Memory B cell (primary cell): ENCODE results near the gene HEY2.

Experiments
- ATAC-seq: fragments of 150-1000 bp; cut with Tn5 transposase; 2 replicates; pipeline ENCODE4 v1.10.0; 2021; ENCODE audit warnings: low read depth, mild to moderate bottlenecking, moderate library complexity
- DNase-seq, 2 donors: peaks; one replicate each; pipeline ENCODE4 v3.0.0; 2022; ENCODE audit warnings: low spot score in 2 of 2
- H3K27ac Mint-ChIP-seq: one replicate; pipeline ENCODE4 v1.8.0; 2022; ENCODE audit warnings: mild to moderate bottlenecking, moderate library complexity, mixed read lengths
- H3K27me3 Mint-ChIP-seq: one replicate; pipeline ENCODE4 v1.8.0; 2022; ENCODE audit warnings: mixed read lengths
- H3K36me3 Mint-ChIP-seq: one replicate; pipeline ENCODE4 v1.8.0; 2022; ENCODE audit warnings: mild to moderate bottlenecking, mixed read lengths
- H3K4me1 Mint-ChIP-seq: one replicate; pipeline ENCODE4 v1.8.0; 2022; ENCODE audit warnings: mixed read lengths
- H3K4me3 Mint-ChIP-seq: one replicate; pipeline ENCODE4 v1.8.0; 2022; ENCODE audit warnings: mild to moderate bottlenecking, moderate library complexity, mixed read lengths
- H3K9me3 Mint-ChIP-seq: one replicate; pipeline ENCODE4 v1.8.0; 2022; ENCODE audit warnings: mixed read lengths

HEY2 gene

DNA sequence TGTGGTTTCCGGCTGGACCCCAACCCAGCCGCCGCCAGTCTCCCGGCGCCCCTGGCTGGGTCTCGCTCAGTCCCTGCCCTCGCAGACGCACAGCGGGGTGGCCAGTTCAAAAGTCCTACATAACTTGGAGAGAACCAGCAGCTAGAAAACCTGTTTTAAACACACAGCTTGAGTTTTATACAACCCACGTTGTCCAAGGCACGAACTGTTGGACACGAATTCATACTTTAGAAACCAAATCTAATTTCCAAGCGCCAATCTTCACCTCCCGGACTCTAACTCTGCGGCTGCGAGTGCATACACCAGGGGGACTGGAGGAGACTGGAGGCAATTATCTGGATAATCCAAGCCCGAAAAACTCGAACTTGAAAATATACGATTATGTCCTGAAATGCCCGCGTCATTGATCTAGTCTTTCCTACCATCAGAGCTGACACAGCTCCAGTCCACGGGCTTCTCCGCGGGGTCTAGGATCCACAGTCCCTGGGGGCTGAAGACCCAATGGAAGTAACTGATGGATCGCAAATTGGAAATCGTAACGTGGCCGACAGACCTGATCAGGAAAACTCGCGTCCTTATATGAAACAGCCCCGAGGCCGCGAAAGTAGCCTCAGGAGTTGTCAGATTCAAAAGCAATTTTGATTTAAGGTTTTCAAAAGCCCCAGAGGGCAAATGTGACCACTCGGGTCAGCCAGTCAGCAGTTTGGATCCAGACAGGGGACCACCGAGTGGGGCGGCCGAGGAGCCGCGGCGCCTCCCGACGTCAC is 843 bp upstream of the HEY2 start:
- ATAC-seq (no peak), DNase-seq (no peak)
- no peak overlapping the region for H3K27ac Mint-ChIP-seq
- peaks cover 24% of the 10 kb centered on the region for H3K27me3 Mint-ChIP-seq
- no peaks in the 10 kb centered on the region for H3K9me3 Mint-ChIP-seq
- peak overlapping the region; percentile 74 for H3K4me3 Mint-ChIP-seq
- H3K4me1 Mint-ChIP-seq: peaks cover 24% of the 10 kb centered on the region
- H3K36me3 Mint-ChIP-seq: peaks cover 4% of the 10 kb centered on the region

DNA sequence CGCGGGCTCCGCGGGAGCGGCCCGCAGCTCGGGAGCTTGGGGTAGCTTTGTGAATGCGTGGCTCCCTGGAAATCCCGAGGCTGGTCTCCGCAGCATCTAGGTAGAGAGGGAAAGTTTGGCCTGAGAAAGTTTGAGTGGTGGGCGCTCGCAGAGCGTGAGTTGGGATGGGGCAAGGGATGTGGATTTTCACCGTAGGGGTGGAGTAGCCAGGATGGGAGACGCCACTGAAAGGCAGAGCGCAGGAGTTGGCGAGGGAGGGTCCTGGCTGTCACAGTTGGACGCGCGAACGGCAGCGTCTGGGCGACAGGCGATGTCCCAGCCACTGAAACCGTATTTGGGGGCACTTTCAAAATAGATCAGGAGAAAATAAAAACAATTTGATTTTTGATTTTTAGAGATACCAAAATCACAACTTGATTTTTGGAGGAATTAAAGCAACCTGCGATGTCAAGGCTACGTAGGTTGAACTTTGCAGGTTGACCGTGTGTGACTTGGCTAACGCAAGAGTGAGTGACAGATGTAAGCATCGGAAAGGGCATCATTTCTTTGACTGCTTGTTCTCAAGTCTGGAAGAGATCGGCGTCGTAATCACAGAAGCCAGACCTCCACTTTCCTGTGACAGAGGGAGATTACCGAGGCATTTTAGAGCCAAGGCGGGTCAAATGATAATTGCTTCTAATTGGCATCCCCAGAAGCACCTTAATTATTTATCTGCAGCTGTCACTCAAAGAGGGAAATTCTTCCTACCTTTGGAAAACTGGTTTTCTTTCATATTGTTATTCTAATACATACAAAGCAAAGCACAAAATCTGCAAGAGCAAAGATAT is 646 bp downstream of the HEY2 start:
- ATAC-seq (no peak), DNase-seq (no peak)
- peaks cover 4% of the 10 kb centered on the region for H3K36me3 Mint-ChIP-seq
- no peaks in the 10 kb centered on the region for H3K9me3 Mint-ChIP-seq
- H3K27ac Mint-ChIP-seq: no peak overlapping the region
- H3K4me1 Mint-ChIP-seq: peaks cover 24% of the 10 kb centered on the region
- peak overlapping the region; percentile 78 for H3K4me3 Mint-ChIP-seq
- peaks cover 24% of the 10 kb centered on the region for H3K27me3 Mint-ChIP-seq

DNA sequence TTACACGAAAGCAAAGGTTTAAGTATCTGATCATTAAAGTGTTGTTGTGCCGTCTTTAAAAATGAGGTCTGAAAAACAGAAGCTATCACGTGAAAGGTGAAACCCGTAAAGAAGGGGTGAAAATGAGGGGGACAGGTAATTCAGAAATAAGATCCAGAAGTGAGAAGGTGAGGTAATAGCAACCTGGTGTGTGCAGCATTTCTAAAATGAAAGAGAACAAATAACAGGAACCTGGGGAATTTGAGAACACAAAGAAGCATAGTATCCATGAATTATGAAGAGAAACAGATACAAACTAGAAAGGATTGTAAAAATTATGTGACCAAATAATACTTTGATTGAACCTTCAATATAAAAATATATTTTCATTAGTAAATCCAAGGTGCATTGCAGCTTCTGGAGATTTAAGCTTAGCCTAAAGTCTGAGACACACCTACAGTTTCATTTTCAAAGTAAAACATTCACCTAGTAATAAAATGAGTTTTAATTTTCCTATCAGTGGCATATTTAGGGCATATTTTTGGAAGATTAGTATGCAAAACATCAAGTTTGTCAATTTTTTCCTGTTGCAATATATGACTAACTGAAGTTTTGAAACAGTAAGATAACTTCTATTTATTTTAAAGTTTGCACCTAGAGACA is 1.4 kb downstream of the HEY2 start:
- peaks cover 24% of the 10 kb centered on the region for H3K4me1 Mint-ChIP-seq
- no peak overlapping the region for H3K27ac Mint-ChIP-seq
- H3K27me3 Mint-ChIP-seq: peaks cover 24% of the 10 kb centered on the region
- H3K4me3 Mint-ChIP-seq: peak overlapping the region; percentile 2
- ATAC-seq (no peak), DNase-seq (no peak)
- peaks cover 4% of the 10 kb centered on the region for H3K36me3 Mint-ChIP-seq
- H3K9me3 Mint-ChIP-seq: no peaks in the 10 kb centered on the region

DNA sequence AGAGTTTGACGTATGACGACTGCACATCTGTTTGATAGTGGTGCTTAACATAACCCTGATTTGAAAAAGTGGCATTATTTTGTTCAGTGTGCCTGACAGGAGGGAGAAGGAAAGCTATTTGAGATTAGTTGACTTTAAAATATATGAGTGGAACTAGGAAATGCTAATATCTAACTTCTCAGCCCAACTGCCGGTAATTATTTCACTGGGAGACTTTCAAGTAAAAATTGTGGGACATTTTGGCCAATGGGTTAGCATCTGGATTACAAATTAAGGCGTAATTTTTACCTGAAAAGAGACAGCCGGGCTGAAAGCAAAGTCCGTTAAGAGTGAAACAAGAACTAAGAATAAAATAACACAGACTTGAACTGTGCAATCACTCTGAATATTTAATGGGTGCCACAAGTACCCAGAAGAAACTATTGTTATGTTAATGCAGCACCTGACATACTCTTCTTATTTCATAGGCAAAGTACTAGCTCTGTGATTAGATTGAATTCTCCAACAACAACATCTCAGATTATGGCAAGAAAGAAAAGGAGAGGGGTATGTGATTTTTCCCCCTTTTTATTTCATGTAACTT is 2.0 kb downstream of the HEY2 start:
- no peak for ATAC-seq
- DNase-seq: no peak
- peaks cover 24% of the 10 kb centered on the region for H3K4me1 Mint-ChIP-seq
- H3K27ac Mint-ChIP-seq: no peak overlapping the region
- H3K4me3 Mint-ChIP-seq: no peak overlapping the region
- no peaks in the 10 kb centered on the region for H3K9me3 Mint-ChIP-seq
- H3K27me3 Mint-ChIP-seq: peaks cover 19% of the 10 kb centered on the region
- peaks cover 4% of the 10 kb centered on the region for H3K36me3 Mint-ChIP-seq

DNA sequence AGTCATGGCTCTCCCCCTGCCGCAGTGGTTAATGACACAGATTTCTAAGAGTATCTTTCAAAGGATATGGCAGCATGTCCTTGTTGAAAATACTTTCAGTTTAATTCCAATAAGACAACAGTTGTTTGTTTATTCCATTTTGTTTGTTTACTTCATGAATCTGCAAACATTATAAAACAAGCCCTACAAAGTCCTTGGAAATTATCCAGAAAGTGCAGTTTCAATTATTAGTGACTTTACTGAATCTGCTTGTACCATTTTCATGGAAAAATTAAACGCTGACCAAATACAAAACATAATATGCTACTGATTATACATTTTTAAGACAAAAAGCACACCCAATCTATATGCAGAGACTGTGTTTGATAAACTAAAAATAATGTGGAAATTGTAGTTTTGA is 3.3 kb downstream of the HEY2 start:
- ATAC-seq (no peak), DNase-seq (no peak)
- Mint-ChIP-seq H3K4me3 (no peak overlapping the region), H3K27ac (no peak overlapping the region), H3K9me3 (no peaks in the 10 kb centered on the region), H3K4me1 (peaks cover 19% of the 10 kb centered on the region), H3K27me3 (peaks cover 13% of the 10 kb centered on the region), H3K36me3 (no peaks in the 10 kb centered on the region)

DNA sequence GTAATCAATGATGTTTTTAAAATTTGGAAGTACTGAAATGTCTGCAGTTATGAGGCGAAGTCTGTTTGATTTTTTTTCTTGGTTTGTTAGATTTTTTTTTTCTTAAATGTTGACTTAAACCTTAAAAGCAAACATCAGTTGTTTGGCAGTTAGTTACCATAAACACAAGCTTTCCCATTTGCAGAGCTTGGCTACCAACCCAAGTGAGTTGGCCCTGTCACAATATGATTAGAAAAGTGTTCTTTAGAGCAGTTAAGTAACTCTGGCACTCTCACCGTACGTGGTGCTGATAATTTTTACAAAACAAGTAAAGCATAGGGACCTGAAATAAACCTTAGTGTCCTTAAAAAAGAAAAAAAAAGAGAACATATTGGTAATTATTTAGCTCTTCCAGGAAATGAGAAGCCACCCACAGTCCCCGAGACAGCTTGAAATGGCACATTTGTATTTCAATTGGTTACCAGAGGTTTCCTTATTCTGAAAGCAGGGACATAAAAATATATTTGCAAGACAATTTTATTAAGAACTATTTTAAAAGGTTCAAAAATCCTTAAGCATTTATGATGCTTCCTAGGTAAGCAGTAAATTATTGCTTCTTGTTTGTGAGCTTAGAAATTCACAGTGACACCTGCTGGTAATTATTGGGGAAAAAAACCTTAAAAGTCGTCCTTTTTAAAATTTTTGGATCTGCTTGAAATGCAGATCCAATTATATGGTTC is 3.9 kb downstream of the HEY2 start:
- H3K9me3 Mint-ChIP-seq: no peaks in the 10 kb centered on the region
- no peaks in the 10 kb centered on the region for H3K36me3 Mint-ChIP-seq
- H3K4me3 Mint-ChIP-seq: no peak overlapping the region
- H3K27me3 Mint-ChIP-seq: peaks cover 13% of the 10 kb centered on the region
- H3K4me1 Mint-ChIP-seq: peaks cover 16% of the 10 kb centered on the region
- DNase-seq (peak in 1 of 2 donors; percentile 24), ATAC-seq (no peak)
- no peak overlapping the region for H3K27ac Mint-ChIP-seq

DNA sequence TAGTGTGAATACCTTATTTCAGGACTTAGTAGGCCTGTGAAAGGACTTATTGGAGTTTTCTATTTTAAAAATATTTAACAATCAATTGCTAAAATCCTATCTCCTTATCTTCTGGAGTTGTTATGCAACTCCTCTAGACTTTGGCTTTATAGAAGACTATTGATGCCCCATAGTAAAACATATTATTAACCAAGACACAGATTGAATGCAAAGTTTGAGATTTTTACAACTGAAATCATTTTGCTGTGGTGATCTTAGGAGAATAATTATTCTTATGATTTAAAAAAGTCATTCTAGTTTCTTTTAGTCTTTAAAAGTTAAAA is 4.5 kb downstream of the HEY2 start:
- Mint-ChIP-seq H3K27me3 (peaks cover 14% of the 10 kb centered on the region), H3K4me3 (no peak overlapping the region), H3K4me1 (peaks cover 12% of the 10 kb centered on the region), H3K9me3 (no peaks in the 10 kb centered on the region), H3K36me3 (no peaks in the 10 kb centered on the region), H3K27ac (no peak overlapping the region)
- ATAC-seq (no peak), DNase-seq (no peak)

DNA sequence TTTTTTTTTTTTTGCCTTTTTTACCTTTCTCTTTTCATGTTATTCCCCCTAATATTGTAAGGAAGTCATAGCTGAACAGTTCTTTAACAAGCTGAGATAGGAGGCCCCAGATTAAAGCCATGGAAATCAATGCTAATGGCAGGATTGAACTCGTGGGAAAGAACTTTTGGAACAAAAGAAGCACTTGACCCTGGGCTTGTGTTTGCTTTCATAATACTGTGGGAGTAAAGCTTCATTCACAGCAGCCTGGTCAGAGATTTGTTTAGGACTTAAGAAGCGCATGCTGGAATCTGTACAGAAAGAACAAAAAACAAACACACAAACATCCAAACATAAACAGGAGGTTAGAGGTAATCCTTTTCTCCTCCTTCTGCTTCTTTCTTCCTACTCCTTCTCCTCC is 5.1 kb downstream of the HEY2 start:
- Mint-ChIP-seq H3K4me1 (peaks cover 12% of the 10 kb centered on the region), H3K27me3 (peaks cover 21% of the 10 kb centered on the region), H3K27ac (no peak overlapping the region), H3K9me3 (no peaks in the 10 kb centered on the region), H3K4me3 (no peak overlapping the region), H3K36me3 (no peaks in the 10 kb centered on the region)
- ATAC-seq: no peak
- no peak for DNase-seq

DNA sequence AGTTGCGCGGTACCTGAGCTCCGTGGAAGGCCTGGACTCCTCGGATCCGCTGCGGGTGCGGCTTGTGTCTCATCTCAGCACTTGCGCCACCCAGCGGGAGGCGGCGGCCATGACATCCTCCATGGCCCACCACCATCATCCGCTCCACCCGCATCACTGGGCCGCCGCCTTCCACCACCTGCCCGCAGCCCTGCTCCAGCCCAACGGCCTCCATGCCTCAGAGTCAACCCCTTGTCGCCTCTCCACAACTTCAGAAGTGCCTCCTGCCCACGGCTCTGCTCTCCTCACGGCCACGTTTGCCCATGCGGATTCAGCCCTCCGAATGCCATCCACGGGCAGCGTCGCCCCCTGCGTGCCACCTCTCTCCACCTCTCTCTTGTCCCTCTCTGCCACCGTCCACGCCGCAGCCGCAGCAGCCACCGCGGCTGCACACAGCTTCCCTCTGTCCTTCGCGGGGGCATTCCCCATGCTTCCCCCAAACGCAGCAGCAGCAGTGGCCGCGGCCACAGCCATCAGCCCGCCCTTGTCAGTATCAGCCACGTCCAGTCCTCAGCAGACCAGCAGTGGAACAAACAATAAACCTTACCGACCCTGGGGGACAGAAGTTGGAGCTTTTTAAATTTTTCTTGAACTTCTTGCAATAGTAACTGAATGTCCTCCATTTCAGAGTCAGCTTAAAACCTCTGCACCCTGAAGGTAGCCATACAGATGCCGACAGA is 9.9 kb downstream of the HEY2 start:
- H3K9me3 Mint-ChIP-seq: no peaks in the 10 kb centered on the region
- ATAC-seq (no peak), DNase-seq (no peak)
- peak overlapping the region; percentile 27 for H3K4me3 Mint-ChIP-seq
- no peak overlapping the region for H3K27ac Mint-ChIP-seq
- H3K4me1 Mint-ChIP-seq: peaks cover 4% of the 10 kb centered on the region
- no peaks in the 10 kb centered on the region for H3K36me3 Mint-ChIP-seq
- peaks cover 15% of the 10 kb centered on the region for H3K27me3 Mint-ChIP-seq

DNA sequence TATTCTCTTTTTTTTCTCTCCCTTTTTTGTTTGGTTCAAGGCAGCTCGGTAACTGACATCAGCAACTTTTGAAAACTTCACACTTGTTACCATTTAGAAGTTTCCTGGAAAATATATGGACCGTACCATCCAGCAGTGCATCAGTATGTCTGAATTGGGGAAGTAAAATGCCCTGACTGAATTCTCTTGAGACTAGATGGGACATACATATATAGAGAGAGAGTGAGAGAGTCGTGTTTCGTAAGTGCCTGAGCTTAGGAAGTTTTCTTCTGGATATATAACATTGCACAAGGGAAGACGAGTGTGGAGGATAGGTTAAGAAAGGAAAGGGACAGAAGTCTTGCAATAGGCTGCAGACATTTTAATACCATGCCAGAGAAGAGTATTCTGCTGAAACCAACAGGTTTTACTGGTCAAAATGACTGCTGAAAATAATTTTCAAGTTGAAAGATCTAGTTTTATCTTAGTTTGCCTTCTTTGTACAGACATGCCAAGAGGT is 10.6 kb downstream of the HEY2 start:
- H3K27ac Mint-ChIP-seq: no peak overlapping the region
- no peaks in the 10 kb centered on the region for H3K9me3 Mint-ChIP-seq
- peaks cover 15% of the 10 kb centered on the region for H3K27me3 Mint-ChIP-seq
- ATAC-seq (no peak), DNase-seq (no peak)
- no peak overlapping the region for H3K4me3 Mint-ChIP-seq
- no peaks in the 10 kb centered on the region for H3K36me3 Mint-ChIP-seq
- peaks cover 4% of the 10 kb centered on the region for H3K4me1 Mint-ChIP-seq

DNA sequence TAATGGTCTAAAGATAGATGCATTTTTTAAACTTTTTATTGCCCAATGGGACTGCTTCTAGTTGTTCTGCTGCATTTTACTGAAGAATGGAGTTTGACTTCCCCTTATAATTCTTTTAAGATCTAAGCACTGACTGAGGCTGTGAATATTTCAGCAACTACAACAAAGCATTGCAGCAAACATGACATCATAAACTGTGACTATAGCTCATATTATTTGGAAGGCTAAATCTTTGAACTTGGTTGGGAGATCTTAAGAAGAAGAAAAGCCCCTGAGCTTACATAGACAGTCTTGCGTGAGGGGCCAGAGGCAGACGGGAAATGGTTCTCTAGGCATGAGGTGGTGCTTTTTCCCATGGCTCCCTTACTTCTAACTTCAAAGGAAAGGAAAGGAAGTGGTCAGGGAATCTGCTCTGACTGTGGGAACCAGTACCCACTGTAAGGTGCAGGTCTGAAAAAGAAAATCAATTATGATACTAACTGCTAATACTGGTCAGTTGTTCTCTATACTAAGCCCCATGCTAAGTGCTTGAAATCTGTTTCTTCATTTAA is 14.8 kb downstream of the HEY2 start:
- DNase-seq: no peak
- Mint-ChIP-seq H3K27ac (no peak overlapping the region), H3K9me3 (no peaks in the 10 kb centered on the region), H3K27me3 (peaks cover 23% of the 10 kb centered on the region), H3K4me3 (no peak overlapping the region), H3K36me3 (no peaks in the 10 kb centered on the region), H3K4me1 (peaks cover 4% of the 10 kb centered on the region)
- no peak for ATAC-seq

DNA sequence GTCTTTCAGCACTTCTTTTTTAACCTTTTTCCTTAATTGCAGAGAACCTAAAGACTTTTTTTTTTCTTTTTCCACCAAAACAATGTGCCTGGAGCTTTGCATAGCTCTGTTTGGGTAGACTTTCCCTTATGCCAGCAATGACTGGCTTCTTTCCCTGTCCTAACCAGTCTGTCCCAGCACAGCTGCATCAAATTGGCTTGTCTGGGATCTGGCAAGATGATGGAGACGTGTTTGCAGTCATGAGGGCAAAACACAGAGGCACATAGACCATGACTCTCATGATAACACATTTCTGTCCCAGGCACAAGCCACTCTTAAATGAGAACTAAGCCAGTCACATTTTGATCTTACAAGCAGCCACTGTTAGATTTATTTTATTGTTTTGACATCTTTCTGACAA is 16.5 kb downstream of the HEY2 start:
- Mint-ChIP-seq H3K27ac (no peak overlapping the region), H3K9me3 (no peaks in the 10 kb centered on the region), H3K36me3 (no peaks in the 10 kb centered on the region), H3K4me3 (no peak overlapping the region), H3K4me1 (peaks cover 3% of the 10 kb centered on the region), H3K27me3 (peaks cover 18% of the 10 kb centered on the region)
- DNase-seq (no peak), ATAC-seq (no peak)

DNA sequence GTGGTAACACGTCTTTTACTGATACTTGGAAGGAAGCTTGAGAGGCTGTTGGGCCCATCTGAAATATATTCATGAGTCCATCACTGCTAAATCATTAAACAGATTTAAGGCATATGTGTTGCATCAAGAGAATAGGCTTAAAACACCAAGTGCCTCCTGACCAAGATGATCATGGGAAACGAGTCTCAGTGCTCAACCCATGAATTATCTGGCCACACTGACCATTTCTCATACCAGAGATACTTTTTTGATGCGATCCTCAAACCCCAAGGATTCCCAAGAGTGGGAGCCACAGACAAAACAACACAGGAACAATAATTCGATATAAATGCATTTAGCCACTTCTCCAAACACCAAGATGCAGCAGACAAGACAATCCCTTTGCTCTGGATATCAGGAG is 17.2 kb downstream of the HEY2 start:
- peaks cover 3% of the 10 kb centered on the region for H3K4me1 Mint-ChIP-seq

More for the DNA sequence above, 17.2 kb downstream of the HEY2 start:
- no peaks in the 10 kb centered on the region for H3K36me3 Mint-ChIP-seq
- no peak for ATAC-seq
- H3K27me3 Mint-ChIP-seq: peaks cover 18% of the 10 kb centered on the region
- H3K9me3 Mint-ChIP-seq: no peaks in the 10 kb centered on the region
- no peak for DNase-seq
- no peak overlapping the region for H3K27ac Mint-ChIP-seq
- no peak overlapping the region for H3K4me3 Mint-ChIP-seq
